IPS-18a (cell line): ENCODE measurements around the gene MATN4.

ENCODE experiments used
- H3K27ac ChIP-seq: one replicate; pipeline ENCODE4 v1.5.1; 2013; ENCODE audit warnings: low read length
- H3K27me3 ChIP-seq: one replicate; pipeline ENCODE4 v1.6.1; 2013; ENCODE audit warnings: mild to moderate bottlenecking, low read length; ENCODE audit not compliant: control insufficient read depth, insufficient read depth
- H3K36me3 ChIP-seq: one replicate; pipeline ENCODE4 v1.6.1; 2013; ENCODE audit warnings: low read depth, low read length; ENCODE audit not compliant: control insufficient read depth
- H3K4me1 ChIP-seq: one replicate; pipeline ENCODE4 v1.6.1; 2013; ENCODE audit warnings: low read depth, low read length; ENCODE audit not compliant: control insufficient read depth
- H3K4me3 ChIP-seq: one replicate; pipeline ENCODE4 v1.5.1; 2013; ENCODE audit warnings: low read length
- H3K9ac ChIP-seq: one replicate; pipeline ENCODE4 v1.6.1; 2013; ENCODE audit warnings: mild to moderate bottlenecking, low read length, moderate library complexity
- H3K9me3 ChIP-seq: one replicate; pipeline ENCODE4 v1.6.1; 2013; ENCODE audit warnings: low read depth, low read length; ENCODE audit not compliant: control insufficient read depth

Gene MATN4

GRCh38 chr20:45346291-45346718 is 38.2 kb upstream of the MATN4 start:
- peaks cover 58% of the 10 kb centered on the region for H3K4me1 ChIP-seq
- no peaks in the 10 kb centered on the region for H3K27me3 ChIP-seq
- no peaks in the 10 kb centered on the region for H3K9me3 ChIP-seq
- no peak overlapping the region for H3K9ac ChIP-seq
- H3K4me3 ChIP-seq: peak overlapping the region; percentile 82
- H3K27ac ChIP-seq: no peak overlapping the region
- H3K36me3 ChIP-seq: no peaks in the 10 kb centered on the region

GRCh38 chr20:45345104-45345936 is 37.2 kb upstream of the MATN4 start:
- H3K4me1 ChIP-seq: peaks cover 66% of the 10 kb centered on the region
- no peaks in the 10 kb centered on the region for H3K36me3 ChIP-seq
- no peak overlapping the region for H3K27ac ChIP-seq
- H3K27me3 ChIP-seq: no peaks in the 10 kb centered on the region
- no peak overlapping the region for H3K4me3 ChIP-seq
- no peaks in the 10 kb centered on the region for H3K9me3 ChIP-seq
- H3K9ac ChIP-seq: no peak overlapping the region

GRCh38 chr20:45344168-45344860 is 36.2 kb upstream of the MATN4 start:
- no peaks in the 10 kb centered on the region for H3K27me3 ChIP-seq
- no peak overlapping the region for H3K4me3 ChIP-seq
- H3K9ac ChIP-seq: no peak overlapping the region
- H3K9me3 ChIP-seq: no peaks in the 10 kb centered on the region
- H3K4me1 ChIP-seq: peaks cover 69% of the 10 kb centered on the region
- H3K36me3 ChIP-seq: no peaks in the 10 kb centered on the region
- no peak overlapping the region for H3K27ac ChIP-seq

GRCh38 chr20:45343532-45344167 is 35.6 kb upstream of the MATN4 start:
- peak overlapping the region; percentile 64 for H3K9ac ChIP-seq
- no peaks in the 10 kb centered on the region for H3K36me3 ChIP-seq
- no peaks in the 10 kb centered on the region for H3K9me3 ChIP-seq
- peak overlapping the region; percentile 51 for H3K4me3 ChIP-seq
- H3K27ac ChIP-seq: peak overlapping the region; percentile 4
- H3K4me1 ChIP-seq: peaks cover 74% of the 10 kb centered on the region
- H3K27me3 ChIP-seq: no peaks in the 10 kb centered on the region

GRCh38 chr20:45342855-45343531 is 34.9 kb upstream of the MATN4 start:
- Histone ChIP-seq H3K9ac (peak overlapping the region; percentile 64), H3K36me3 (no peaks in the 10 kb centered on the region), H3K4me3 (peak overlapping the region; percentile 51), H3K9me3 (no peaks in the 10 kb centered on the region), H3K27me3 (no peaks in the 10 kb centered on the region), H3K4me1 (peaks cover 80% of the 10 kb centered on the region), H3K27ac (peak overlapping the region; percentile 25)

GRCh38 chr20:45341939-45342854 is 34.1 kb upstream of the MATN4 start:
- peak overlapping the region; percentile 51 for H3K4me3 ChIP-seq
- peaks cover 82% of the 10 kb centered on the region for H3K4me1 ChIP-seq
- no peaks in the 10 kb centered on the region for H3K9me3 ChIP-seq
- no peaks in the 10 kb centered on the region for H3K36me3 ChIP-seq
- H3K27me3 ChIP-seq: no peaks in the 10 kb centered on the region
- H3K9ac ChIP-seq: peak overlapping the region; percentile 64
- H3K27ac ChIP-seq: peak overlapping the region; percentile 85

GRCh38 chr20:45341579-45341938 is 33.5 kb upstream of the MATN4 start:
- Histone ChIP-seq H3K27me3 (no peaks in the 10 kb centered on the region), H3K36me3 (no peaks in the 10 kb centered on the region), H3K4me1 (peaks cover 76% of the 10 kb centered on the region), H3K9ac (peak overlapping the region; percentile 64), H3K27ac (peak overlapping the region; percentile 85), H3K4me3 (peak overlapping the region; percentile 51), H3K9me3 (no peaks in the 10 kb centered on the region)

- Histone ChIP-seq H3K9me3 (no peaks in the 10 kb centered on the region), H3K9ac (peak overlapping the region; percentile 25), H3K4me3 (peak overlapping the region; percentile 51), H3K4me1 (peaks cover 73% of the 10 kb centered on the region), H3K27ac (peak overlapping the region; percentile 68), H3K36me3 (no peaks in the 10 kb centered on the region), H3K27me3 (no peaks in the 10 kb centered on the region)
These were observed 32.9 kb upstream of the MATN4 start for GRCh38 chr20:45340951-45341350.

- peak overlapping the region; percentile 25 for H3K9ac ChIP-seq
- peak overlapping the region; percentile 51 for H3K4me3 ChIP-seq
- H3K36me3 ChIP-seq: no peaks in the 10 kb centered on the region
- peak overlapping the region; percentile 68 for H3K27ac ChIP-seq
- no peaks in the 10 kb centered on the region for H3K9me3 ChIP-seq
- H3K27me3 ChIP-seq: no peaks in the 10 kb centered on the region
- peaks cover 67% of the 10 kb centered on the region for H3K4me1 ChIP-seq
These were observed 32.2 kb upstream of the MATN4 start for GRCh38 chr20:45340236-45340847.

GRCh38 chr20:45339799-45340198 is 31.7 kb upstream of the MATN4 start:
- H3K27ac ChIP-seq: no peak overlapping the region
- no peak overlapping the region for H3K9ac ChIP-seq
- no peaks in the 10 kb centered on the region for H3K36me3 ChIP-seq

More at GRCh38 chr20:45339799-45340198, 31.7 kb upstream of the MATN4 start:
- H3K9me3 ChIP-seq: no peaks in the 10 kb centered on the region
- no peak overlapping the region for H3K4me3 ChIP-seq
- H3K27me3 ChIP-seq: no peaks in the 10 kb centered on the region
- peaks cover 62% of the 10 kb centered on the region for H3K4me1 ChIP-seq
